Keratinocyte (primary cell): ENCODE results near the gene TOGARAM1. TPM values are rescaled to one million over a fixed set of nuclear protein-coding genes. Genes with fewer than 3 reads are reported as not detected.

ENCODE experiments used
- DNase-seq: peaks from one replicate; pipeline ENCODE4 v3.0.0-alpha.2; 2011; ENCODE audit warnings: low read depth, missing footprints, low spot score
- FAIRE-seq: peaks from 2 replicates; lab custom pipeline; 2011; peaks lifted over from hg19 to GRCh38; lab: Jason Lieb, UNC
- H2AFZ ChIP-seq: 2 replicates; pipeline ENCODE4 v1.6.0; 2012; ENCODE audit warnings: low read length, control low read depth, inconsistent platforms; ENCODE audit not compliant: control insufficient read depth
- H3K27ac ChIP-seq: 2 replicates; pipeline ENCODE4 v1.5.1; 2011; ENCODE audit warnings: low read length; ENCODE audit not compliant: control insufficient read depth, insufficient read depth
- H3K27me3 ChIP-seq: 3 replicates; pipeline ENCODE4 v1.6.0; 2011; ENCODE audit warnings: low read length; ENCODE audit not compliant: control insufficient read depth, insufficient read depth; ENCODE audit errors: extremely low read depth
- H3K36me3 ChIP-seq, 2 experiments: 2 replicates in 1 of 2; 3 replicates in 1 of 2; pipeline ENCODE4 v1.5.1; 2011; ENCODE audit warnings: low read length in 2 of 2, mild to moderate bottlenecking in 1 of 2; ENCODE audit not compliant: control insufficient read depth in 2 of 2, insufficient read depth in 2 of 2; ENCODE audit errors: extremely low read depth in 1 of 2
- H3K4me1 ChIP-seq: 3 replicates; pipeline ENCODE4 v1.5.1; 2011; ENCODE audit warnings: low read length; ENCODE audit not compliant: control insufficient read depth, insufficient read depth; ENCODE audit errors: extremely low read depth
- H3K4me2 ChIP-seq: 3 replicates; pipeline ENCODE4 v1.6.0; 2011; ENCODE audit warnings: low read depth, low read length; ENCODE audit not compliant: control insufficient read depth, insufficient read depth; ENCODE audit errors: extremely low read depth
- H3K4me3 ChIP-seq, 3 experiments: fragments of 200-600 bp in 1 of 3; sonication (generic) in 1 of 3; 2 replicates in 2 of 3; 3 replicates in 1 of 3; pipeline ENCODE4 v1.5.1; 2011 to 2016; ENCODE audit warnings: low read length in 3 of 3, mild to moderate bottlenecking in 3 of 3, control low read depth in 2 of 3, inconsistent platforms in 1 of 3, low read depth in 1 of 3, mixed read lengths in 1 of 3, mixed run types in 1 of 3, moderate library complexity in 1 of 3; ENCODE audit not compliant: control insufficient read depth in 2 of 3, insufficient read depth in 2 of 3; ENCODE audit errors: extremely low read depth in 1 of 3
- H3K79me2 ChIP-seq: 2 replicates; pipeline ENCODE4 v1.6.0; 2012; ENCODE audit warnings: low read length; ENCODE audit not compliant: control insufficient read depth, insufficient read depth
- H3K9ac ChIP-seq: 3 replicates; pipeline ENCODE4 v1.6.0; 2011; ENCODE audit warnings: low read length; ENCODE audit not compliant: control insufficient read depth, insufficient read depth; ENCODE audit errors: extremely low read depth
- H3K9me1 ChIP-seq: 3 replicates; pipeline ENCODE4 v1.6.0; 2011; ENCODE audit warnings: low read length; ENCODE audit not compliant: control insufficient read depth, insufficient read depth; ENCODE audit errors: extremely low read depth
- H3K9me3 ChIP-seq: 2 replicates; pipeline ENCODE4 v1.5.1; 2012; ENCODE audit warnings: low read depth, low read length; ENCODE audit not compliant: control insufficient read depth
- H4K20me1 ChIP-seq: 3 replicates; pipeline ENCODE4 v1.6.0; 2011; ENCODE audit warnings: low read length; ENCODE audit not compliant: control insufficient read depth, insufficient read depth; ENCODE audit errors: extremely low read depth
- CTCF ChIP-seq, 3 experiments: IDR thresholded peaks in 1 of 3; conservative IDR thresholded peaks in 1 of 3; optimal IDR thresholded peaks in 1 of 3; 2 replicates in 2 of 3; 3 replicates in 1 of 3; pipeline versions ENCODE3 to v1.5.1; 2011; ENCODE audit warnings: low read length in 3 of 3, mild to moderate bottlenecking in 3 of 3, moderate library complexity in 2 of 3, control low read depth in 1 of 3, inconsistent platforms in 1 of 3; ENCODE audit not compliant: insufficient read depth in 2 of 3; ENCODE audit errors: extremely low read depth in 1 of 3
- EZH2 ChIP-seq: IDR thresholded peaks from one replicate; pipeline ENCODE4 v1.6.1; 2012; ENCODE audit warnings: inconsistent platforms, mild to moderate bottlenecking, low read length, moderate library complexity
- dilution Hi-C: fragments of 300-500 bp; cut with MboI; formaldehyde crosslinking; loops from one replicate; pipeline ENCODE4 v1.7.0; 2020; ENCODE audit warnings: low sequenced_read_pairs; ENCODE audit not compliant: extremely low pct_ligation_motif_present
- polyA plus RNA-seq, 5 experiments: library from polyadenylated mRNA; depleted of rRNA in 3 of 5; stranded (reverse) in 3 of 5; stranded (forward) in 1 of 5; unstranded in 1 of 5; fragments of >200 nt; gene quantifications; 1 replicate in 1 of 5; 2 replicates in 3 of 5; 3 replicates in 1 of 5; pipeline versions ENCODE4 v1.2.1 to v1.2.3, GENCODE V29; 2011 to 2012; ENCODE audit warnings: missing spikeins in 2 of 5, low read depth in 1 of 5, low replicate concordance in 1 of 5

TOGARAM1 gene
- polyA plus RNA-seq, 1 donor (not counting 4 experiments of a cell fraction or from before 2014, with no cell fraction given) = 8.2 TPM

GRCh38 chr14:45094275-45094674 is 132.3 kb downstream of the TOGARAM1 start:
- no peak for FAIRE-seq
- H3K9ac ChIP-seq = no peak overlapping the region
- H3K9me3 ChIP-seq = no peaks in the 10 kb centered on the region
- no peak overlapping the region for H3K4me2 ChIP-seq
- H3K4me3 ChIP-seq = no peak overlapping the region
- DNase-seq = no peak
- no peak overlapping the region for H3K27ac ChIP-seq
- peaks cover 27% of the 10 kb centered on the region for H3K4me1 ChIP-seq
- H3K9me1 ChIP-seq = peaks cover 2% of the 10 kb centered on the region
- TF ChIP-seq CTCF (optimal IDR thresholded peaks at IDR 0.05 in 1 of 3, IDR thresholded peaks at IDR 0.05 in 1 of 3, conservative IDR thresholded peaks at IDR 0.05 in 1 of 3; ENCODE audit: extremely low read depth in 1 of 3, insufficient read depth in 2 of 3, low read length in 3 of 3) (no peak), EZH2 (no peak)
- H4K20me1 ChIP-seq = peaks cover 9% of the 10 kb centered on the region
- no peak overlapping the region for H2AFZ ChIP-seq
- peaks cover 62% of the 10 kb centered on the region for H3K79me2 ChIP-seq
- H3K27me3 ChIP-seq = no peaks in the 10 kb centered on the region
- dilution Hi-C loops = no loop called here
- H3K36me3 ChIP-seq = peaks cover 7 to 9% of the 10 kb centered on the region in 2 experiments

GRCh38 chr14:45095143-45095542 is 133.2 kb downstream of the TOGARAM1 start:
- Histone ChIP-seq H3K4me2 (no peak overlapping the region), H3K36me3 (peaks cover 9 to 10% of the 10 kb centered on the region in 2 experiments), H4K20me1 (peaks cover 8% of the 10 kb centered on the region), H3K4me3 (no peak overlapping the region), H3K4me1 (peaks cover 20% of the 10 kb centered on the region), H3K79me2 (peaks cover 59% of the 10 kb centered on the region), H3K9ac (no peak overlapping the region), H3K9me1 (peaks cover 1% of the 10 kb centered on the region), H3K9me3 (no peaks in the 10 kb centered on the region), H3K27me3 (no peaks in the 10 kb centered on the region), H2AFZ (no peak overlapping the region), H3K27ac (no peak overlapping the region)
- TF ChIP-seq EZH2 (no peak), CTCF (optimal IDR thresholded peaks at IDR 0.05 in 1 of 3, IDR thresholded peaks at IDR 0.05 in 1 of 3, conservative IDR thresholded peaks at IDR 0.05 in 1 of 3; ENCODE audit: extremely low read depth in 1 of 3, insufficient read depth in 2 of 3, low read length in 3 of 3) (no peak)
- FAIRE-seq = no peak
- no peak for DNase-seq
- dilution Hi-C loops = no loop called here
